ENCODE measurements around the gene ANGPTL1.

DNA sequence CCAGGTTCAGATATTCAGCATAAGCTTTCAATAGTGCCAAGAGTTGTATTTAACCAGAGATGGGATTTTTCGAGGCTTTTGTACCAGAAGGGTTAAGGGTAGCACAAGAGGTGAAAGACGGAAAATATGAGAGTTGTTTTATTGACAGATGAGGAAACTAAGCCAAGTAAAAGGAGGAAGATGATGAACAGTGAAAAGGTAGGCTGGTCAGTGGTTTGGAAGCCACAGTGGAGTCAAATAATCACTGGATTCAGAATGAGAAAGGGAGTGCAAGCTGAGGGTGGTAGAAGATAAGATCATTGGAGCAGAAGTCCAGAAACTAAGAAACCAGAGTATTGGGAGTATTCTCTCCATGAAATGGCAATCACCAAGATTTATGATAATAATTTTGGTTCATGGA, 45.7 kb downstream of the ANGPTL1 start:
- TF ChIP-seq ZNF561 (tag by site-specific recombination; IDR thresholded peaks at IDR 0.05; ENCODE audit: borderline replicate concordance) (no peak), SETDB1 (IDR thresholded peaks at IDR 0.05; ENCODE audit: insufficient read length, low read length) (no peak), ZBTB7A (tag by site-specific recombination; IDR thresholded peaks at IDR 0.05; ENCODE audit: low read depth) (no peak), KLF10 (tag by site-specific recombination; IDR thresholded peaks at IDR 0.05) (no peak), ZNF184 (tag by site-specific recombination; IDR thresholded peaks at IDR 0.05) (no peak), ZNF350 (tag by site-specific recombination; IDR thresholded peaks at IDR 0.05) (no peak), HOXC10 (CRISPR knock-in tag; IDR thresholded peaks at IDR 0.05) (no peak), ZNF248 (tag by site-specific recombination; IDR thresholded peaks at IDR 0.05) (no peak), ZNF610 (tag by site-specific recombination; IDR thresholded peaks at IDR 0.05; ENCODE audit: borderline replicate concordance) (no peak)
- TF ChIP-seq, protein P1, sequence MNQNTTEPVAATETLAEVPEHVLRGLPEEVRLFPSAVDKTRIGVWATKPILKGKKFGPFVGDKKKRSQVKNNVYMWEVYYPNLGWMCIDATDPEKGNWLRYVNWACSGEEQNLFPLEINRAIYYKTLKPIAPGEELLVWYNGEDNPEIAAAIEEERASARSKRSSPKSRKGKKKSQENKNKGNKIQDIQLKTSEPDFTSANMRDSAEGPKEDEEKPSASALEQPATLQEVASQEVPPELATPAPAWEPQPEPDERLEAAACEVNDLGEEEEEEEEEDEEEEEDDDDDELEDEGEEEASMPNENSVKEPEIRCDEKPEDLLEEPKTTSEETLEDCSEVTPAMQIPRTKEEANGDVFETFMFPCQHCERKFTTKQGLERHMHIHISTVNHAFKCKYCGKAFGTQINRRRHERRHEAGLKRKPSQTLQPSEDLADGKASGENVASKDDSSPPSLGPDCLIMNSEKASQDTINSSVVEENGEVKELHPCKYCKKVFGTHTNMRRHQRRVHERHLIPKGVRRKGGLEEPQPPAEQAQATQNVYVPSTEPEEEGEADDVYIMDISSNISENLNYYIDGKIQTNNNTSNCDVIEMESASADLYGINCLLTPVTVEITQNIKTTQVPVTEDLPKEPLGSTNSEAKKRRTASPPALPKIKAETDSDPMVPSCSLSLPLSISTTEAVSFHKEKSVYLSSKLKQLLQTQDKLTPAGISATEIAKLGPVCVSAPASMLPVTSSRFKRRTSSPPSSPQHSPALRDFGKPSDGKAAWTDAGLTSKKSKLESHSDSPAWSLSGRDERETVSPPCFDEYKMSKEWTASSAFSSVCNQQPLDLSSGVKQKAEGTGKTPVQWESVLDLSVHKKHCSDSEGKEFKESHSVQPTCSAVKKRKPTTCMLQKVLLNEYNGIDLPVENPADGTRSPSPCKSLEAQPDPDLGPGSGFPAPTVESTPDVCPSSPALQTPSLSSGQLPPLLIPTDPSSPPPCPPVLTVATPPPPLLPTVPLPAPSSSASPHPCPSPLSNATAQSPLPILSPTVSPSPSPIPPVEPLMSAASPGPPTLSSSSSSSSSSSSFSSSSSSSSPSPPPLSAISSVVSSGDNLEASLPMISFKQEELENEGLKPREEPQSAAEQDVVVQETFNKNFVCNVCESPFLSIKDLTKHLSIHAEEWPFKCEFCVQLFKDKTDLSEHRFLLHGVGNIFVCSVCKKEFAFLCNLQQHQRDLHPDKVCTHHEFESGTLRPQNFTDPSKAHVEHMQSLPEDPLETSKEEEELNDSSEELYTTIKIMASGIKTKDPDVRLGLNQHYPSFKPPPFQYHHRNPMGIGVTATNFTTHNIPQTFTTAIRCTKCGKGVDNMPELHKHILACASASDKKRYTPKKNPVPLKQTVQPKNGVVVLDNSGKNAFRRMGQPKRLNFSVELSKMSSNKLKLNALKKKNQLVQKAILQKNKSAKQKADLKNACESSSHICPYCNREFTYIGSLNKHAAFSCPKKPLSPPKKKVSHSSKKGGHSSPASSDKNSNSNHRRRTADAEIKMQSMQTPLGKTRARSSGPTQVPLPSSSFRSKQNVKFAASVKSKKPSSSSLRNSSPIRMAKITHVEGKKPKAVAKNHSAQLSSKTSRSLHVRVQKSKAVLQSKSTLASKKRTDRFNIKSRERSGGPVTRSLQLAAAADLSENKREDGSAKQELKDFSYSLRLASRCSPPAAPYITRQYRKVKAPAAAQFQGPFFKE (tag by site-specific recombination; IDR thresholded peaks at IDR 0.05; ENCODE audit: borderline replicate concordance): no peak
- TF ChIP-seq, protein P2, sequence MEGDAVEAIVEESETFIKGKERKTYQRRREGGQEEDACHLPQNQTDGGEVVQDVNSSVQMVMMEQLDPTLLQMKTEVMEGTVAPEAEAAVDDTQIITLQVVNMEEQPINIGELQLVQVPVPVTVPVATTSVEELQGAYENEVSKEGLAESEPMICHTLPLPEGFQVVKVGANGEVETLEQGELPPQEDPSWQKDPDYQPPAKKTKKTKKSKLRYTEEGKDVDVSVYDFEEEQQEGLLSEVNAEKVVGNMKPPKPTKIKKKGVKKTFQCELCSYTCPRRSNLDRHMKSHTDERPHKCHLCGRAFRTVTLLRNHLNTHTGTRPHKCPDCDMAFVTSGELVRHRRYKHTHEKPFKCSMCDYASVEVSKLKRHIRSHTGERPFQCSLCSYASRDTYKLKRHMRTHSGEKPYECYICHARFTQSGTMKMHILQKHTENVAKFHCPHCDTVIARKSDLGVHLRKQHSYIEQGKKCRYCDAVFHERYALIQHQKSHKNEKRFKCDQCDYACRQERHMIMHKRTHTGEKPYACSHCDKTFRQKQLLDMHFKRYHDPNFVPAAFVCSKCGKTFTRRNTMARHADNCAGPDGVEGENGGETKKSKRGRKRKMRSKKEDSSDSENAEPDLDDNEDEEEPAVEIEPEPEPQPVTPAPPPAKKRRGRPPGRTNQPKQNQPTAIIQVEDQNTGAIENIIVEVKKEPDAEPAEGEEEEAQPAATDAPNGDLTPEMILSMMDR (tag by site-specific recombination; IDR thresholded peaks at IDR 0.05): no peak
- TF ChIP-seq, protein P3, sequence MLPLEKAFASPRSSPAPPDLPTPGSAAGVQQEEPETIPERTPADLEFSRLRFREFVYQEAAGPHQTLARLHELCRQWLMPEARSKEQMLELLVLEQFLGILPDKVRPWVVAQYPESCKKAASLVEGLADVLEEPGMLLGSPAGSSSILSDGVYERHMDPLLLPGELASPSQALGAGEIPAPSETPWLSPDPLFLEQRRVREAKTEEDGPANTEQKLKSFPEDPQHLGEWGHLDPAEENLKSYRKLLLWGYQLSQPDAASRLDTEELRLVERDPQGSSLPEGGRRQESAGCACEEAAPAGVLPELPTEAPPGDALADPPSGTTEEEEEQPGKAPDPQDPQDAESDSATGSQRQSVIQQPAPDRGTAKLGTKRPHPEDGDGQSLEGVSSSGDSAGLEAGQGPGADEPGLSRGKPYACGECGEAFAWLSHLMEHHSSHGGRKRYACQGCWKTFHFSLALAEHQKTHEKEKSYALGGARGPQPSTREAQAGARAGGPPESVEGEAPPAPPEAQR (tag by site-specific recombination; IDR thresholded peaks at IDR 0.05): no peak

Data from HEK293 (cell line).